ENCODE data around the gene SCAF1. TPM values are rescaled to one million over a fixed set of nuclear protein-coding genes. Genes with fewer than 3 reads are reported as not detected.

SCAF1 gene
- total and polyA plus RNA-seq, 2 donors (not counting 1 experiment from before 2014, with no cell fraction given), result 17.1 to 68.3 TPM

GRCh38 chr19:49654581-49654980 is 12.6 kb downstream of the SCAF1 start:
- no peak overlapping the region for H3K4me2 ChIP-seq (replicated peaks; ENCODE audit: low read depth, low read length, poor library complexity, severe bottlenecking)
- intact Hi-C loops (cut with micrococcal nuclease), result no loop called here
- CTCF ChIA-PET, result no interaction called here
- H3K27me3 ChIP-seq (replicated peaks in 1 of 4; ENCODE audit: control extremely low read depth in 1 of 4, control insufficient read depth in 3 of 4, insufficient read depth in 4 of 4, low read length in 3 of 4), result no peaks in the 10 kb centered on the region
- H3K9me3 ChIP-seq (ENCODE audit: control extremely low read depth in 1 of 3, control insufficient read depth in 2 of 3, insufficient read depth in 1 of 3, low read length in 2 of 3), result peaks cover 0 to 4% (median 0%) of the 10 kb centered on the region in 3 donors
- POLR2A ChIA-PET, result no interaction called here
- H2AFZ ChIP-seq (ENCODE audit: insufficient read depth, low read depth, low read length, poor library complexity, severe bottlenecking), result no peak overlapping the region
- peaks cover 0 to 79% of the 10 kb centered on the region in 2 experiments for H3K36me3 ChIP-seq (replicated peaks in 1 of 2; ENCODE audit: control extremely low read depth in 1 of 2, control insufficient read depth in 1 of 2, extremely low read depth in 1 of 2, insufficient read depth in 2 of 2, low read length in 1 of 2)
- 100% methylated on average over 3 of the region's 10 CpGs for WGBS (ENCODE audit: insufficient coverage)
- H3K27ac Mint-ChIP-seq, result no peak overlapping the region
- H3K4me3 ChIP-seq (ENCODE audit: control extremely low read depth in 1 of 5, extremely low read depth in 1 of 5, insufficient read depth in 1 of 5, low read depth in 2 of 5, low read length in 4 of 5), result no peak overlapping the region
- ATAC-seq (ENCODE audit: low read depth) (no peak), DNase-seq (no peak)
- H3K4me1 Mint-ChIP-seq, result no peaks in the 10 kb centered on the region
- H3K27me3 Mint-ChIP-seq, result no peaks in the 10 kb centered on the region
- H3K4me1 ChIP-seq (ENCODE audit: control insufficient read depth in 2 of 2, insufficient read depth in 2 of 2, low read length in 2 of 2), result no peaks in the 10 kb centered on the region
- no peak overlapping the region for H3K4me3 Mint-ChIP-seq
- H4K20me1 ChIP-seq (ENCODE audit: control insufficient read depth, insufficient read depth, low read length, poor library complexity, severe bottlenecking), result peaks cover 60% of the 10 kb centered on the region
- H3K9ac ChIP-seq (ENCODE audit: low read length), result no peak overlapping the region
- H3K79me2 ChIP-seq (ENCODE audit: control insufficient read depth, insufficient read depth, low read length), result peaks cover 25% of the 10 kb centered on the region
- H3K9me3 Mint-ChIP-seq (ENCODE audit: insufficient read depth), result no peaks in the 10 kb centered on the region
- TF ChIP-seq EZH2 (IDR thresholded peaks at IDR 0.05; ENCODE audit: borderline replicate concordance, insufficient read depth, low read depth, low read length, poor library complexity, severe bottlenecking) (no peak), CTCF (IDR thresholded peaks at IDR 0.05) (no peak)
- no peak overlapping the region for H3K27ac ChIP-seq (ENCODE audit: low read length in 2 of 2)

GRCh38 chr19:49655570-49656455 is 13.8 kb downstream of the SCAF1 start:
- DNase-seq, result no peak
- 89% methylated on average over 19 of the region's 23 CpGs for WGBS (ENCODE audit: insufficient coverage)
- no peak overlapping the region for H3K27ac Mint-ChIP-seq
- POLR2A ChIA-PET, result interaction anchor here (1.0 kb wide), 1 partner anchor 10 kb away, joined by 4 read pairs; the partner anchor contains the start of genes BCL2L12 and IRF3
- no peaks in the 10 kb centered on the region for H3K4me1 Mint-ChIP-seq
- H3K4me3 Mint-ChIP-seq, result no peak overlapping the region
- Histone ChIP-seq H2AFZ (ENCODE audit: insufficient read depth, low read depth, low read length, poor library complexity, severe bottlenecking) (no peak overlapping the region), H3K79me2 (ENCODE audit: control insufficient read depth, insufficient read depth, low read length) (peaks cover 25% of the 10 kb centered on the region), H3K4me3 (ENCODE audit: control extremely low read depth in 1 of 5, extremely low read depth in 1 of 5, insufficient read depth in 1 of 5, low read depth in 2 of 5, low read length in 4 of 5) (no peak overlapping the region), H4K20me1 (ENCODE audit: control insufficient read depth, insufficient read depth, low read length, poor library complexity, severe bottlenecking) (peaks cover 67% of the 10 kb centered on the region), H3K27me3 (replicated peaks in 1 of 4; ENCODE audit: control extremely low read depth in 1 of 4, control insufficient read depth in 3 of 4, insufficient read depth in 4 of 4, low read length in 3 of 4) (no peaks in the 10 kb centered on the region), H3K27ac (ENCODE audit: low read length in 2 of 2) (no peak overlapping the region), H3K4me2 (replicated peaks; ENCODE audit: low read depth, low read length, poor library complexity, severe bottlenecking) (no peak overlapping the region), H3K9ac (ENCODE audit: low read length) (no peak overlapping the region), H3K4me1 (ENCODE audit: control insufficient read depth in 2 of 2, insufficient read depth in 2 of 2, low read length in 2 of 2) (no peaks in the 10 kb centered on the region), H3K36me3 (replicated peaks in 1 of 2; ENCODE audit: control extremely low read depth in 1 of 2, control insufficient read depth in 1 of 2, extremely low read depth in 1 of 2, insufficient read depth in 2 of 2, low read length in 1 of 2) (peaks cover 0 to 77% of the 10 kb centered on the region in 2 experiments), H3K9me3 (ENCODE audit: control extremely low read depth in 1 of 3, control insufficient read depth in 2 of 3, insufficient read depth in 1 of 3, low read length in 2 of 3) (peaks cover 0 to 4% (median 0%) of the 10 kb centered on the region in 3 donors)
- CTCF ChIA-PET, result interaction anchor here (0.6 to 1.6 kb wide), 2 partner anchors 87 to 357 kb away, joined by 3 to 4 read pairs; no protein-coding TSS in a partner anchor
- ATAC-seq (ENCODE audit: low read depth), result no peak
- TF ChIP-seq CTCF (IDR thresholded peaks at IDR 0.05), result no peak
- no peak for TF ChIP-seq EZH2 (IDR thresholded peaks at IDR 0.05; ENCODE audit: borderline replicate concordance, insufficient read depth, low read depth, low read length, poor library complexity, severe bottlenecking)
- H3K27me3 Mint-ChIP-seq, result no peaks in the 10 kb centered on the region
- no peaks in the 10 kb centered on the region for H3K9me3 Mint-ChIP-seq (ENCODE audit: insufficient read depth)
- intact Hi-C loops (cut with micrococcal nuclease), result no loop called here
